GM18867 (cell line): Measurements from ENCODE around the gene EDIL3.
"Not testable (repeated sequence)": the region's sequence is repeated elsewhere in the genome, so short reads cannot be mapped to it uniquely, and the experiment has no call there.

ENCODE experiments used
- ATAC-seq: cut with Tn5 transposase; IDR thresholded peaks from one replicate; pipeline ENCODE4 v1.9.1; 2021; ENCODE audit warnings: mild to moderate bottlenecking, moderate library complexity; ENCODE audit not compliant: unreplicated experiment

Gene EDIL3

GRCh38 chr5:84301535-84301934, 83.1 kb downstream of the EDIL3 start:
- ATAC-seq = no peak

- ATAC-seq = no peak
Observed at GRCh38 chr5:84299959-84300358, 84.7 kb downstream of the EDIL3 start.

- ATAC-seq = no peak
Observed at GRCh38 chr5:84298628-84299027, 86.1 kb downstream of the EDIL3 start.

GRCh38 chr5:84297641-84298040, 87.0 kb downstream of the EDIL3 start:
- ATAC-seq = not testable (repeated sequence)

- ATAC-seq = no peak
Observed at GRCh38 chr5:84292788-84293653, 91.7 kb downstream of the EDIL3 start.

GRCh38 chr5:84292000-84292642, 92.6 kb downstream of the EDIL3 start:
- ATAC-seq = no peak

- no peak for ATAC-seq
Observed at GRCh38 chr5:84290673-84291072, 94.0 kb downstream of the EDIL3 start.

- no peak for ATAC-seq
Observed at GRCh38 chr5:84290161-84290560, 94.5 kb downstream of the EDIL3 start.

- ATAC-seq = peak; percentile 91
Observed at GRCh38 chr5:84287951-84288350, 96.7 kb downstream of the EDIL3 start.

- no peak for ATAC-seq
Observed at GRCh38 chr5:84286662-84287061, 98.0 kb downstream of the EDIL3 start.

GRCh38 chr5:84285641-84286637, 98.7 kb downstream of the EDIL3 start:
- no peak for ATAC-seq

- ATAC-seq = no peak
Observed at GRCh38 chr5:84281383-84281782, 103.3 kb downstream of the EDIL3 start.

GRCh38 chr5:84279234-84279633, 105.4 kb downstream of the EDIL3 start:
- ATAC-seq = no peak

- ATAC-seq = no peak
Observed at GRCh38 chr5:84275609-84276008, 109.1 kb downstream of the EDIL3 start.

GRCh38 chr5:84274585-84275468, 109.9 kb downstream of the EDIL3 start:
- ATAC-seq = no peak

- ATAC-seq = peak; percentile 97
Observed at GRCh38 chr5:84273517-84273883, 111.2 kb downstream of the EDIL3 start.

- ATAC-seq = peak; percentile 51
Observed at GRCh38 chr5:84272771-84273516, 111.7 kb downstream of the EDIL3 start.

GRCh38 chr5:84265739-84266550, 118.7 kb downstream of the EDIL3 start:
- no peak for ATAC-seq

GRCh38 chr5:84265130-84265529, 119.5 kb downstream of the EDIL3 start:
- ATAC-seq = no peak
